IMR-90 (cell line): ENCODE results near the gene RBMS3. TPM values are rescaled to one million over a fixed set of nuclear protein-coding genes. Genes with fewer than 3 reads are reported as not detected.

Source experiments
- ATAC-seq: fragments of 200-7000 bp; cut with Tn5 transposase; 2 replicates; pipeline ENCODE4 v1.9.1; 2020; ENCODE audit warnings: low read depth, mild to moderate bottlenecking, moderate library complexity
- BruUV-seq: library from RNA; stranded (reverse); fragments of 400-500 nt; replicated peaks from 2 replicates; lab custom pipeline; 2021; lab: Mats Ljungman, UMichigan
- CTCF ChIA-PET: fragments of 300-600 bp; formaldehyde crosslinking; extraction: SDS; loops from one replicate; lab custom pipeline; 2021; ENCODE audit warnings: antibody characterized with exemption; lab: Yijun Ruan, JAX
- POLR2A ChIA-PET: fragments of 300-600 bp; sonication (Branson Sonifier 250); formaldehyde crosslinking; loops from one replicate; lab custom pipeline; 2022; ENCODE audit warnings: antibody characterized with exemption; ENCODE audit not compliant: unreplicated experiment; lab: Charles Lee
- DNase-seq: peaks from one replicate; pipeline ENCODE4 v3.0.0; 2013
- H2AFZ ChIP-seq: replicated peaks from 2 replicates; pipeline ENCODE3; 2013; ENCODE audit warnings: low read length, mild to moderate bottlenecking; ENCODE audit not compliant: poor library complexity
- H2AK5ac ChIP-seq: 2 replicates; pipeline ENCODE4 v1.6.1; 2013; ENCODE audit warnings: low read depth, low read length, inconsistent platforms
- H2AK9ac ChIP-seq: replicated peaks from 2 replicates; pipeline ENCODE3; 2013; ENCODE audit warnings: mild to moderate bottlenecking, low read depth, low read length, moderate library complexity; ENCODE audit not compliant: poor library complexity
- H2BK120ac ChIP-seq: 2 replicates; pipeline ENCODE4 v1.6.1; 2013; ENCODE audit warnings: low read depth, low read length, inconsistent platforms
- H2BK15ac ChIP-seq: 3 replicates; pipeline ENCODE4 v1.6.1; 2013; ENCODE audit warnings: low read depth, low read length, inconsistent platforms
- H2BK20ac ChIP-seq: 2 replicates; pipeline ENCODE4 v1.6.1; 2013; ENCODE audit warnings: low read depth, mild to moderate bottlenecking, inconsistent platforms, low read length, moderate library complexity
- H2BK5ac ChIP-seq: 2 replicates; pipeline ENCODE4 v1.6.1; 2013; ENCODE audit warnings: mild to moderate bottlenecking, low read depth, low read length, inconsistent platforms; ENCODE audit not compliant: poor library complexity, severe bottlenecking
- H3K14ac ChIP-seq: replicated peaks from 2 replicates; pipeline ENCODE4 v1.6.1; 2013; ENCODE audit warnings: low read depth, low read length, inconsistent platforms
- H3K18ac ChIP-seq: 2 replicates; pipeline ENCODE4 v1.6.1; 2013; ENCODE audit warnings: low read depth, low read length, control low read depth
- H3K23ac ChIP-seq: 2 replicates; pipeline ENCODE4 v1.6.1; 2013; ENCODE audit warnings: low read depth, low read length, inconsistent platforms
- H3K27ac ChIP-seq: 2 replicates; pipeline ENCODE4 v1.5.1; 2013; ENCODE audit warnings: mild to moderate bottlenecking, control low read depth, low read length; ENCODE audit not compliant: insufficient read depth
- H3K27me3 ChIP-seq: 2 replicates; pipeline ENCODE4 v1.6.1; 2013; ENCODE audit warnings: low read length; ENCODE audit not compliant: control insufficient read depth, insufficient read depth
- H3K36me3 ChIP-seq: 2 replicates; pipeline ENCODE4 v1.6.1; 2013; ENCODE audit warnings: low read length, mixed read lengths; ENCODE audit not compliant: control insufficient read depth, insufficient read depth
- H3K4ac ChIP-seq: 2 replicates; pipeline ENCODE4 v1.6.1; 2013; ENCODE audit warnings: low read depth, low read length, inconsistent platforms
- H3K4me1 ChIP-seq: 2 replicates; pipeline ENCODE4 v1.6.1; 2013; ENCODE audit warnings: low read length, mixed read lengths; ENCODE audit not compliant: control insufficient read depth, insufficient read depth
- H3K4me2 ChIP-seq: 2 replicates; pipeline ENCODE4 v1.6.1; 2013; ENCODE audit warnings: low read depth, mild to moderate bottlenecking, control low read depth, low read length, moderate library complexity
- H3K4me3 ChIP-seq: 2 replicates; pipeline ENCODE4 v1.5.1; 2013; ENCODE audit warnings: low read depth, mild to moderate bottlenecking, control low read depth, low read length, moderate library complexity; ENCODE audit not compliant: insufficient read depth
- H3K56ac ChIP-seq: 2 replicates; pipeline ENCODE4 v1.6.1; 2013; ENCODE audit warnings: low read length, inconsistent platforms; ENCODE audit not compliant: insufficient read depth; ENCODE audit errors: extremely low read depth
- H3K79me1 ChIP-seq, 2 experiments: 2 replicates each; pipeline ENCODE4 v1.6.1; 2013; ENCODE audit warnings: low read length in 2 of 2, inconsistent platforms in 1 of 2, low read depth in 1 of 2
- H3K9ac ChIP-seq: 2 replicates; pipeline ENCODE4 v1.6.1; 2013; ENCODE audit warnings: low read depth, low read length, control low read depth
- H3K9me1 ChIP-seq: 2 replicates; pipeline ENCODE4 v1.6.1; 2013; ENCODE audit warnings: low read length, inconsistent platforms; ENCODE audit not compliant: insufficient read depth
- H3K9me3 ChIP-seq: 2 replicates; pipeline ENCODE4 v1.6.1; 2013; ENCODE audit warnings: low read length; ENCODE audit not compliant: control insufficient read depth, insufficient read depth
- H4K20me1 ChIP-seq: 2 replicates; pipeline ENCODE4 v1.6.1; 2013; ENCODE audit warnings: low read length, inconsistent platforms; ENCODE audit not compliant: insufficient read depth
- H4K5ac ChIP-seq: 2 replicates; pipeline ENCODE4 v1.6.1; 2013; ENCODE audit warnings: mild to moderate bottlenecking, low read depth, low read length, control low read depth
- H4K8ac ChIP-seq, 2 experiments: 2 replicates each; pipeline ENCODE4 v1.6.1; 2013; ENCODE audit warnings: low read depth in 2 of 2, low read length in 2 of 2, control low read depth in 1 of 2, inconsistent platforms in 1 of 2
- H4K91ac ChIP-seq: 2 replicates; pipeline ENCODE4 v1.6.1; 2013; ENCODE audit warnings: low read depth, low read length, inconsistent platforms; ENCODE audit not compliant: insufficient read depth
- CEBPB ChIP-seq: IDR thresholded peaks from 2 replicates; pipeline ENCODE4 v1.6.1; 2012; ENCODE audit warnings: low read depth, low read length, improper control_type of control experiment
- CHD1 ChIP-seq: IDR thresholded peaks from 2 replicates; pipeline ENCODE4 v1.6.1; 2012; ENCODE audit warnings: low read depth, low read length, improper control_type of control experiment
- WGBS, 2 experiments: methylation state at CpG; one replicate each; pipeline versions ENCODE4 v1.1.5 to v1.1.7; 2013; ENCODE audit warnings: missing lambda C conversion rate in 2 of 2; ENCODE audit not compliant: insufficient read length in 1 of 2; ENCODE audit errors: extremely low coverage in 2 of 2; 5-methylcytosine and 5-hydroxymethylcytosine counted together
- dilution Hi-C: fragments of 300-500 bp; cut with HindIII; formaldehyde crosslinking; loops from one replicate; pipeline ENCODE4 v1.14.3; 2018; ENCODE audit warnings: low sequenced_read_pairs; ENCODE audit not compliant: unreplicated experiment
- in situ Hi-C: fragments of 300-500 bp; cut with MboI; formaldehyde crosslinking; loops from 3 replicates; pipeline ENCODE4 v1.14.3; 2019; ENCODE audit warnings: low sequenced_read_pairs, inconsistent platforms, mixed read lengths
- intact Hi-C: fragments of 100-400 bp; cut with micrococcal nuclease; formaldehyde crosslinking; loops from 2 replicates; pipeline ENCODE4 v1.10.0; 2022
- polyA plus RNA-seq, 3 experiments: library from polyadenylated mRNA; depleted of rRNA; stranded (reverse); fragments of >200 nt; gene quantifications; 2 replicates each; pipeline ENCODE4 v1.2.3, GENCODE V29; 2012; ENCODE audit warnings: low replicate concordance in 1 of 3
- total RNA-seq: library from RNA; depleted of rRNA; stranded (reverse); fragments of >200 nt; gene quantifications from 2 replicates; pipeline ENCODE4 v1.2.3, GENCODE V29; 2012
- TF ChIP-seq, protein P1 (sequence below): conservative IDR thresholded peaks from 2 replicates; pipeline ENCODE4 v1.5.1; 2012; ENCODE audit warnings: mild to moderate bottlenecking, low read depth, low read length, improper control_type of control experiment

RBMS3 gene
- total and polyA plus RNA-seq, 2 of the 4 experiments (the other 2 are of a cell fraction) = 15.2 to 127 TPM

DNA sequence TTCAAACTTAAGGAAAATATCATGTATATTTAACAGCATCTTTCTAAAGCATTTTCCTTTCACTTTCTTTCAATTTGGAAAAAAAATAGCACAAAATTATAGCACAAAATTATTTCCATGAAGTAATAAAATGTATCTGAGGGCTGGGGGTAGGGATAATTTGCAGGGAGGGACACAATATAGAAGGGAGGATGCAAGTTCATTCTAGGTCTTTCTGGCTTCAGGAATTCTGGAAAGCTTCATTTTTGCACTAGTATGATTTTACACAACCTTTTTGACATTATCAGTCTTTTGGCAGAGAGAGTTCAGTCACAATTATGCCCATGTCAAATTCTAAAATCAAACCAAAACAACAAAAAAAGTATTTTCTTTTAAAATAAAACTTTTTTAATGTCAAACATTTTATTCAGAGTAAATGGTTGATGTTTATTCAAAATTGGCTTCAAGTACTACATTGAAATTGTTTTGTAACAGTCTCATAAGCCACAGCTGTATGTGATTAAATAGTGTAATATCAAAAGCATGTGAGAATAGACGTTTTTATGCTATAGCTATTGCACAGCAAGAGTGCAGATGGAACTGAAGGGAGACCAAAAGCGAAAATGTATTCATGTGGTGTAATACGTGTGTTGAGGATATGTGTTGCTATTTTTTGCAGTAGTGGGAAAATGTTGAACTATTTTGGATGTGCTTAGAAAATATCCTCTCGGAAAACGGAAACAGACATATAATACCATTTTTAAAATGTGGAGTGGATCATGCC lies 5.8 kb downstream of the RBMS3 start:
- peak overlapping the region; percentile 37; the same call in 1 of the 2 replicates for H2BK120ac ChIP-seq
- WGBS, 2 experiments = 0% methylated on average over 1 of the region's 5 CpGs; no CpG with 5 or more reads in 1 of the 2 experiments
- DNase-seq = peak; percentile 82

More for the DNA sequence above, 5.8 kb downstream of the RBMS3 start:
- peaks cover 2 to 49% of the 10 kb centered on the region in 2 experiments; a peak in 3 of 4 replicates for H3K79me1 ChIP-seq
- H3K18ac ChIP-seq = peak overlapping the region; percentile 6; the same call in 1 of the 2 replicates
- peak overlapping the region; percentile 54; the same call in 1 of the 2 replicates for H3K9ac ChIP-seq
- no peak overlapping the region; the same call in 1 of the 2 replicates for H4K5ac ChIP-seq
- H3K36me3 ChIP-seq = peaks cover 1% of the 10 kb centered on the region; the same call in 1 of the 2 replicates
- peak overlapping the region; percentile 41; the same call in 1 of the 2 replicates for H3K4ac ChIP-seq
- H3K9me3 ChIP-seq = no peaks in the 10 kb centered on the region
- H2BK15ac ChIP-seq = no peak overlapping the region
- ChIA-PET CTCF (interaction anchor here (0.7 kb wide), 2 partner anchors 135 to 146 kb away, joined by 3 read pairs; no protein-coding TSS in a partner anchor), POLR2A (no interaction called here)
- H3K4me1 ChIP-seq = peaks cover 4% of the 10 kb centered on the region; the same call in 1 of the 2 replicates
- peak overlapping the region; percentile 50; the same call in 1 of the 2 replicates for H3K27ac ChIP-seq
- H3K9me1 ChIP-seq = 0 out of 2 replicates have a peak, but pooled peaks cover 4% of the 10 kb centered on the region
- H2BK5ac ChIP-seq = peak overlapping the region; percentile 86
- H2AK5ac ChIP-seq = peak overlapping the region; percentile 27; the same call in 1 of the 2 replicates
- no peak overlapping the region for H2AK9ac ChIP-seq
- H3K4me3 ChIP-seq = peak overlapping the region; percentile 20; the same call in 1 of the 2 replicates
- dilution Hi-C loops (no loop called here), in situ Hi-C loops (loop anchor here (10.0 kb wide), 2 partner anchors 372 to 478 kb away; no protein-coding TSS in a partner anchor), intact Hi-C loops (loop anchor here (10.0 kb wide), 2 partner anchors 178 to 538 kb away; no protein-coding TSS in a partner anchor)
- H3K4me2 ChIP-seq = peak overlapping the region; percentile 97
- ATAC-seq = 0 out of 2 replicates have a peak, but pooled peaks have one; percentile 18
- H4K8ac ChIP-seq = peak overlapping the region in 1 of 2 experiments; percentile 30; a peak in 1 of 4 replicates
- no peak overlapping the region for H4K91ac ChIP-seq
- TF ChIP-seq, protein P1, sequence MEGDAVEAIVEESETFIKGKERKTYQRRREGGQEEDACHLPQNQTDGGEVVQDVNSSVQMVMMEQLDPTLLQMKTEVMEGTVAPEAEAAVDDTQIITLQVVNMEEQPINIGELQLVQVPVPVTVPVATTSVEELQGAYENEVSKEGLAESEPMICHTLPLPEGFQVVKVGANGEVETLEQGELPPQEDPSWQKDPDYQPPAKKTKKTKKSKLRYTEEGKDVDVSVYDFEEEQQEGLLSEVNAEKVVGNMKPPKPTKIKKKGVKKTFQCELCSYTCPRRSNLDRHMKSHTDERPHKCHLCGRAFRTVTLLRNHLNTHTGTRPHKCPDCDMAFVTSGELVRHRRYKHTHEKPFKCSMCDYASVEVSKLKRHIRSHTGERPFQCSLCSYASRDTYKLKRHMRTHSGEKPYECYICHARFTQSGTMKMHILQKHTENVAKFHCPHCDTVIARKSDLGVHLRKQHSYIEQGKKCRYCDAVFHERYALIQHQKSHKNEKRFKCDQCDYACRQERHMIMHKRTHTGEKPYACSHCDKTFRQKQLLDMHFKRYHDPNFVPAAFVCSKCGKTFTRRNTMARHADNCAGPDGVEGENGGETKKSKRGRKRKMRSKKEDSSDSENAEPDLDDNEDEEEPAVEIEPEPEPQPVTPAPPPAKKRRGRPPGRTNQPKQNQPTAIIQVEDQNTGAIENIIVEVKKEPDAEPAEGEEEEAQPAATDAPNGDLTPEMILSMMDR = no peak
- TF ChIP-seq CEBPB (peak; percentile 52; the same call in 1 of the 2 replicates), CHD1 (no peak)
- H4K20me1 ChIP-seq = 0 out of 2 replicates have a peak, but pooled peaks cover 3% of the 10 kb centered on the region
- peak overlapping the region; percentile 50; the same call in 1 of the 2 replicates for H3K14ac ChIP-seq
- no peaks in the 10 kb centered on the region for H3K27me3 ChIP-seq
- no peak overlapping the region for H2AFZ ChIP-seq
- H3K23ac ChIP-seq = peak overlapping the region; percentile 91; the same call in 1 of the 2 replicates
- H2BK20ac ChIP-seq = peak overlapping the region; percentile 14; the same call in 1 of the 2 replicates
- BruUV-seq = no TSS peak
- peak overlapping the region; percentile 63; the same call in 1 of the 2 replicates for H3K56ac ChIP-seq
